GM23338 (cell line): ENCODE results near the gene SHANK1. TPM values are rescaled to one million over a fixed set of nuclear protein-coding genes. Genes with fewer than 3 reads are reported as not detected.

Source experiments
- ATAC-seq: fragments of 200-7000 bp; cut with Tn5 transposase; 3 replicates; pipeline ENCODE4 v1.9.1; 2020
- DNase-seq: peaks from one replicate; pipeline ENCODE4 v3.0.0-alpha.2; 2015; ENCODE audit warnings: low spot score
- H2AFZ ChIP-seq: fragments of 200-600 bp; sonication (generic); 2 replicates; pipeline ENCODE4 v1.8.0; 2016; ENCODE audit warnings: antibody characterized with exemption, mild to moderate bottlenecking, moderate library complexity
- H3F3A ChIP-seq: fragments of 200-600 bp; sonication (generic); replicated peaks from 2 replicates; pipeline ENCODE4 v1.8.0; 2017; ENCODE audit warnings: antibody characterized with exemption, mixed run types, low read depth
- H3K27ac ChIP-seq: fragments of 200-600 bp; sonication (generic); 2 replicates; pipeline ENCODE4 v1.6.1; 2016; ENCODE audit warnings: low read depth
- H3K27me3 ChIP-seq: fragments of 200-600 bp; sonication (generic); 2 replicates; pipeline ENCODE4 v1.8.0; 2016; ENCODE audit warnings: mild to moderate bottlenecking, mixed run types, moderate library complexity; ENCODE audit not compliant: insufficient read depth
- H3K36me3 ChIP-seq: fragments of 200-600 bp; sonication (generic); 2 replicates; pipeline ENCODE4 v1.8.0; 2016; ENCODE audit warnings: mild to moderate bottlenecking; ENCODE audit not compliant: insufficient read depth
- H3K4me1 ChIP-seq: fragments of 200-600 bp; sonication (generic); 2 replicates; pipeline ENCODE4 v1.8.0; 2016; ENCODE audit warnings: mild to moderate bottlenecking, moderate library complexity; ENCODE audit not compliant: insufficient read depth
- H3K4me2 ChIP-seq: fragments of 200-600 bp; sonication (generic); 2 replicates; pipeline ENCODE4 v1.7.1; 2017; ENCODE audit warnings: mixed run types
- H3K4me3 ChIP-seq: fragments of 200-600 bp; sonication (generic); 2 replicates; pipeline ENCODE4 v1.6.1; 2016; ENCODE audit warnings: mixed run types
- H3K79me2 ChIP-seq: fragments of 200-600 bp; sonication (generic); replicated peaks from 2 replicates; pipeline ENCODE4 v1.8.0; 2017; ENCODE audit warnings: mild to moderate bottlenecking; ENCODE audit not compliant: insufficient read depth
- H3K9me2 ChIP-seq: fragments of 200-600 bp; sonication (generic); 2 replicates; pipeline ENCODE4 v1.8.0; 2017; ENCODE audit not compliant: insufficient read depth
- H4K20me1 ChIP-seq: fragments of 200-600 bp; sonication (generic); replicated peaks from 2 replicates; pipeline ENCODE4 v1.8.0; 2017; ENCODE audit warnings: mild to moderate bottlenecking; ENCODE audit not compliant: insufficient read depth
- H3K27ac Mint-ChIP-seq: 2 replicates; pipeline ENCODE4 v1.8.0; 2020; ENCODE audit warnings: inconsistent platforms, mild to moderate bottlenecking, moderate library complexity, mixed read lengths
- H3K27me3 Mint-ChIP-seq: 3 replicates; pipeline ENCODE4 v1.8.0; 2022; ENCODE audit warnings: low read depth, mild to moderate bottlenecking, moderate library complexity, mixed read lengths, inconsistent platforms; ENCODE audit not compliant: insufficient read depth, poor library complexity
- H3K36me3 Mint-ChIP-seq: 3 replicates; pipeline ENCODE4 v1.8.0; 2021; ENCODE audit warnings: low read depth, mild to moderate bottlenecking, inconsistent platforms, moderate library complexity, mixed read lengths
- H3K4me1 Mint-ChIP-seq: 3 replicates; pipeline ENCODE4 v1.8.0; 2020; ENCODE audit warnings: mild to moderate bottlenecking, inconsistent platforms, mixed read lengths
- H3K4me3 Mint-ChIP-seq: 3 replicates; pipeline ENCODE4 v1.8.0; 2021; ENCODE audit warnings: moderate library complexity, mild to moderate bottlenecking, inconsistent platforms, mixed read lengths
- H3K9me3 Mint-ChIP-seq: 3 replicates; pipeline ENCODE4 v1.8.0; 2020; ENCODE audit warnings: moderate library complexity, mild to moderate bottlenecking, inconsistent platforms, mixed read lengths
- CREB1 ChIP-seq: fragments of 250-450 bp; sonication (Bioruptor Pico); IDR thresholded peaks from 2 replicates; pipeline ENCODE4 v1.5.0; 2020; ENCODE audit warnings: low read depth, mild to moderate bottlenecking, moderate library complexity
- EZH2 ChIP-seq: fragments of 200-600 bp; sonication (generic); IDR thresholded peaks from one replicate; pipeline ENCODE4 v1.8.0; 2017; ENCODE audit warnings: antibody characterized with exemption, mild to moderate bottlenecking, low read depth; ENCODE audit not compliant: unreplicated experiment
- EZH2phosphoT487 ChIP-seq: fragments of 200-600 bp; sonication (generic); IDR thresholded peaks from one replicate; pipeline ENCODE4 v1.8.1; 2018; ENCODE audit warnings: antibody characterized with exemption; ENCODE audit not compliant: unreplicated experiment
- JUNB ChIP-seq: IDR thresholded peaks from one replicate; pipeline ENCODE4 v1.6.1; 2016; ENCODE audit warnings: antibody characterized with exemption; ENCODE audit not compliant: unreplicated experiment
- NANOG ChIP-seq: IDR thresholded peaks from 2 replicates; pipeline ENCODE4 v1.6.1; 2016; ENCODE audit warnings: antibody characterized with exemption, borderline replicate concordance
- POLR2AphosphoS5 ChIP-seq: IDR thresholded peaks from 2 replicates; pipeline ENCODE4 v1.6.1; 2016; ENCODE audit warnings: antibody characterized with exemption, low read depth
- STAT1 ChIP-seq: IDR thresholded peaks from one replicate; pipeline ENCODE4 v1.6.1; 2016; ENCODE audit warnings: antibody characterized with exemption; ENCODE audit not compliant: unreplicated experiment
- ZNF114 ChIP-seq: fragments of 250-450 bp; sonication (Bioruptor Pico); IDR thresholded peaks from 2 replicates; pipeline ENCODE4 v1.5.0; 2020; ENCODE audit warnings: mild to moderate bottlenecking, moderate library complexity
- ZNF331 ChIP-seq: fragments of 250-450 bp; sonication (Bioruptor Pico); IDR thresholded peaks from 2 replicates; pipeline ENCODE4 v1.5.0; 2020; ENCODE audit warnings: low read depth, mild to moderate bottlenecking, moderate library complexity
- polyA plus RNA-seq: library from polyadenylated mRNA; unstranded; fragments of >200 nt; fragmentation: Nextera tagmentation; extraction: Ambion mirVana; gene quantifications from 2 replicates; pipeline ENCODE4 v1.2.1, GENCODE V29; 2016
- total RNA-seq: library from RNA; depleted of rRNA; stranded (reverse); fragments of >200 nt; shearing (Covaris generic); gene quantifications from 2 replicates; pipeline ENCODE4 v1.2.3, GENCODE V29; 2014
- TF ChIP-seq, protein P1 (sequence below), 2 experiments: fragments of 200-600 bp in 1 of 2; sonication (generic) in 1 of 2; conservative IDR thresholded peaks; 2 replicates each; pipeline versions ENCODE4 v1.5.1 to v1.6.1; 2016 to 2017; ENCODE audit warnings: antibody characterized with exemption in 2 of 2, low read depth in 2 of 2, mild to moderate bottlenecking in 2 of 2, moderate library complexity in 1 of 2
- TF ChIP-seq, protein P2 (sequence below): IDR thresholded peaks from one replicate; pipeline ENCODE4 v1.6.1; 2018; ENCODE audit warnings: antibody characterized with exemption; ENCODE audit not compliant: unreplicated experiment
- TF ChIP-seq, protein P3 (sequence below): fragments of 250-450 bp; sonication (Bioruptor Pico); IDR thresholded peaks from 2 replicates; pipeline ENCODE4 v1.5.0; 2020; ENCODE audit warnings: mild to moderate bottlenecking, moderate library complexity
- TF ChIP-seq, protein P4 (sequence below): IDR thresholded peaks from 2 replicates; pipeline ENCODE4 v1.6.1; 2016; ENCODE audit warnings: antibody characterized with exemption

SHANK1 gene
- total and polyA plus RNA-seq, 2 experiments from 2014 or later, result 0.23 to 4.1 TPM

DNA sequence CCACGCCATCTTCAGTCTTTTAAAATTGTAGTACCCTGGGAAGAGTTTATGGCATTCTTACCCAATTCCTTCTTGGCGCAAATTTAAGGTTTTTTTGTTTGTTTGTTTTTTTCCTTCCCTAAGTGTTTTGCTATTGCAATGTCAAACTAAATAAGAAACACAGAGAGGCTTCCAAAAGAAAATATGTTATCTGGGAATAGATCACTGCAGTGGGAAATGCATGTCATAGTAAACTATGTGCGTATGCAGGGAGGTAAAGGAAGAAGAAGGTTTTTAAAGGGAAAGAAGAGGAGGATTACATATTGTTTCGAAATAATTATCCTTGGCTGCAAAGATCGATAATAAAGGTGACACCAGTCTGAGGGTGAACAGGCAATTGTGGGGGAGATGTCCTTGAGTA is 16.7 kb upstream of the SHANK1 start:
- Histone ChIP-seq H3K36me3 (no peaks in the 10 kb centered on the region), H2AFZ (peak overlapping the region; percentile 72; the same call in 1 of the 2 replicates), H3K27me3 (no peaks in the 10 kb centered on the region), H3K27ac (no peak overlapping the region), H4K20me1 (no peaks in the 10 kb centered on the region), H3K79me2 (no peaks in the 10 kb centered on the region), H3K9me2 (no peaks in the 10 kb centered on the region), H3K4me2 (no peak overlapping the region), H3K4me1 (no peaks in the 10 kb centered on the region), H3F3A (no peaks in the 10 kb centered on the region), H3K4me3 (no peak overlapping the region)
- peaks cover 100% of the 10 kb centered on the region for H3K9me3 Mint-ChIP-seq
- ATAC-seq (no peak), DNase-seq (no peak)
- peaks cover 54% of the 10 kb centered on the region for H3K36me3 Mint-ChIP-seq
- TF ChIP-seq STAT1, result no peak
- no peak for TF ChIP-seq ZNF114 (CRISPR knock-in tag)
- TF ChIP-seq NANOG, result no peak
- TF ChIP-seq CREB1 (CRISPR knock-in tag), result no peak
- TF ChIP-seq EZH2, result no peak
- TF ChIP-seq, protein P1, sequence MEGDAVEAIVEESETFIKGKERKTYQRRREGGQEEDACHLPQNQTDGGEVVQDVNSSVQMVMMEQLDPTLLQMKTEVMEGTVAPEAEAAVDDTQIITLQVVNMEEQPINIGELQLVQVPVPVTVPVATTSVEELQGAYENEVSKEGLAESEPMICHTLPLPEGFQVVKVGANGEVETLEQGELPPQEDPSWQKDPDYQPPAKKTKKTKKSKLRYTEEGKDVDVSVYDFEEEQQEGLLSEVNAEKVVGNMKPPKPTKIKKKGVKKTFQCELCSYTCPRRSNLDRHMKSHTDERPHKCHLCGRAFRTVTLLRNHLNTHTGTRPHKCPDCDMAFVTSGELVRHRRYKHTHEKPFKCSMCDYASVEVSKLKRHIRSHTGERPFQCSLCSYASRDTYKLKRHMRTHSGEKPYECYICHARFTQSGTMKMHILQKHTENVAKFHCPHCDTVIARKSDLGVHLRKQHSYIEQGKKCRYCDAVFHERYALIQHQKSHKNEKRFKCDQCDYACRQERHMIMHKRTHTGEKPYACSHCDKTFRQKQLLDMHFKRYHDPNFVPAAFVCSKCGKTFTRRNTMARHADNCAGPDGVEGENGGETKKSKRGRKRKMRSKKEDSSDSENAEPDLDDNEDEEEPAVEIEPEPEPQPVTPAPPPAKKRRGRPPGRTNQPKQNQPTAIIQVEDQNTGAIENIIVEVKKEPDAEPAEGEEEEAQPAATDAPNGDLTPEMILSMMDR (conservative IDR thresholded peaks at IDR 0.05; ENCODE audit: low read depth in 2 of 2), result no peak
- TF ChIP-seq, protein P2, sequence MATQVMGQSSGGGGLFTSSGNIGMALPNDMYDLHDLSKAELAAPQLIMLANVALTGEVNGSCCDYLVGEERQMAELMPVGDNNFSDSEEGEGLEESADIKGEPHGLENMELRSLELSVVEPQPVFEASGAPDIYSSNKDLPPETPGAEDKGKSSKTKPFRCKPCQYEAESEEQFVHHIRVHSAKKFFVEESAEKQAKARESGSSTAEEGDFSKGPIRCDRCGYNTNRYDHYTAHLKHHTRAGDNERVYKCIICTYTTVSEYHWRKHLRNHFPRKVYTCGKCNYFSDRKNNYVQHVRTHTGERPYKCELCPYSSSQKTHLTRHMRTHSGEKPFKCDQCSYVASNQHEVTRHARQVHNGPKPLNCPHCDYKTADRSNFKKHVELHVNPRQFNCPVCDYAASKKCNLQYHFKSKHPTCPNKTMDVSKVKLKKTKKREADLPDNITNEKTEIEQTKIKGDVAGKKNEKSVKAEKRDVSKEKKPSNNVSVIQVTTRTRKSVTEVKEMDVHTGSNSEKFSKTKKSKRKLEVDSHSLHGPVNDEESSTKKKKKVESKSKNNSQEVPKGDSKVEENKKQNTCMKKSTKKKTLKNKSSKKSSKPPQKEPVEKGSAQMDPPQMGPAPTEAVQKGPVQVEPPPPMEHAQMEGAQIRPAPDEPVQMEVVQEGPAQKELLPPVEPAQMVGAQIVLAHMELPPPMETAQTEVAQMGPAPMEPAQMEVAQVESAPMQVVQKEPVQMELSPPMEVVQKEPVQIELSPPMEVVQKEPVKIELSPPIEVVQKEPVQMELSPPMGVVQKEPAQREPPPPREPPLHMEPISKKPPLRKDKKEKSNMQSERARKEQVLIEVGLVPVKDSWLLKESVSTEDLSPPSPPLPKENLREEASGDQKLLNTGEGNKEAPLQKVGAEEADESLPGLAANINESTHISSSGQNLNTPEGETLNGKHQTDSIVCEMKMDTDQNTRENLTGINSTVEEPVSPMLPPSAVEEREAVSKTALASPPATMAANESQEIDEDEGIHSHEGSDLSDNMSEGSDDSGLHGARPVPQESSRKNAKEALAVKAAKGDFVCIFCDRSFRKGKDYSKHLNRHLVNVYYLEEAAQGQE, result no peak
- TF ChIP-seq, protein P3, sequence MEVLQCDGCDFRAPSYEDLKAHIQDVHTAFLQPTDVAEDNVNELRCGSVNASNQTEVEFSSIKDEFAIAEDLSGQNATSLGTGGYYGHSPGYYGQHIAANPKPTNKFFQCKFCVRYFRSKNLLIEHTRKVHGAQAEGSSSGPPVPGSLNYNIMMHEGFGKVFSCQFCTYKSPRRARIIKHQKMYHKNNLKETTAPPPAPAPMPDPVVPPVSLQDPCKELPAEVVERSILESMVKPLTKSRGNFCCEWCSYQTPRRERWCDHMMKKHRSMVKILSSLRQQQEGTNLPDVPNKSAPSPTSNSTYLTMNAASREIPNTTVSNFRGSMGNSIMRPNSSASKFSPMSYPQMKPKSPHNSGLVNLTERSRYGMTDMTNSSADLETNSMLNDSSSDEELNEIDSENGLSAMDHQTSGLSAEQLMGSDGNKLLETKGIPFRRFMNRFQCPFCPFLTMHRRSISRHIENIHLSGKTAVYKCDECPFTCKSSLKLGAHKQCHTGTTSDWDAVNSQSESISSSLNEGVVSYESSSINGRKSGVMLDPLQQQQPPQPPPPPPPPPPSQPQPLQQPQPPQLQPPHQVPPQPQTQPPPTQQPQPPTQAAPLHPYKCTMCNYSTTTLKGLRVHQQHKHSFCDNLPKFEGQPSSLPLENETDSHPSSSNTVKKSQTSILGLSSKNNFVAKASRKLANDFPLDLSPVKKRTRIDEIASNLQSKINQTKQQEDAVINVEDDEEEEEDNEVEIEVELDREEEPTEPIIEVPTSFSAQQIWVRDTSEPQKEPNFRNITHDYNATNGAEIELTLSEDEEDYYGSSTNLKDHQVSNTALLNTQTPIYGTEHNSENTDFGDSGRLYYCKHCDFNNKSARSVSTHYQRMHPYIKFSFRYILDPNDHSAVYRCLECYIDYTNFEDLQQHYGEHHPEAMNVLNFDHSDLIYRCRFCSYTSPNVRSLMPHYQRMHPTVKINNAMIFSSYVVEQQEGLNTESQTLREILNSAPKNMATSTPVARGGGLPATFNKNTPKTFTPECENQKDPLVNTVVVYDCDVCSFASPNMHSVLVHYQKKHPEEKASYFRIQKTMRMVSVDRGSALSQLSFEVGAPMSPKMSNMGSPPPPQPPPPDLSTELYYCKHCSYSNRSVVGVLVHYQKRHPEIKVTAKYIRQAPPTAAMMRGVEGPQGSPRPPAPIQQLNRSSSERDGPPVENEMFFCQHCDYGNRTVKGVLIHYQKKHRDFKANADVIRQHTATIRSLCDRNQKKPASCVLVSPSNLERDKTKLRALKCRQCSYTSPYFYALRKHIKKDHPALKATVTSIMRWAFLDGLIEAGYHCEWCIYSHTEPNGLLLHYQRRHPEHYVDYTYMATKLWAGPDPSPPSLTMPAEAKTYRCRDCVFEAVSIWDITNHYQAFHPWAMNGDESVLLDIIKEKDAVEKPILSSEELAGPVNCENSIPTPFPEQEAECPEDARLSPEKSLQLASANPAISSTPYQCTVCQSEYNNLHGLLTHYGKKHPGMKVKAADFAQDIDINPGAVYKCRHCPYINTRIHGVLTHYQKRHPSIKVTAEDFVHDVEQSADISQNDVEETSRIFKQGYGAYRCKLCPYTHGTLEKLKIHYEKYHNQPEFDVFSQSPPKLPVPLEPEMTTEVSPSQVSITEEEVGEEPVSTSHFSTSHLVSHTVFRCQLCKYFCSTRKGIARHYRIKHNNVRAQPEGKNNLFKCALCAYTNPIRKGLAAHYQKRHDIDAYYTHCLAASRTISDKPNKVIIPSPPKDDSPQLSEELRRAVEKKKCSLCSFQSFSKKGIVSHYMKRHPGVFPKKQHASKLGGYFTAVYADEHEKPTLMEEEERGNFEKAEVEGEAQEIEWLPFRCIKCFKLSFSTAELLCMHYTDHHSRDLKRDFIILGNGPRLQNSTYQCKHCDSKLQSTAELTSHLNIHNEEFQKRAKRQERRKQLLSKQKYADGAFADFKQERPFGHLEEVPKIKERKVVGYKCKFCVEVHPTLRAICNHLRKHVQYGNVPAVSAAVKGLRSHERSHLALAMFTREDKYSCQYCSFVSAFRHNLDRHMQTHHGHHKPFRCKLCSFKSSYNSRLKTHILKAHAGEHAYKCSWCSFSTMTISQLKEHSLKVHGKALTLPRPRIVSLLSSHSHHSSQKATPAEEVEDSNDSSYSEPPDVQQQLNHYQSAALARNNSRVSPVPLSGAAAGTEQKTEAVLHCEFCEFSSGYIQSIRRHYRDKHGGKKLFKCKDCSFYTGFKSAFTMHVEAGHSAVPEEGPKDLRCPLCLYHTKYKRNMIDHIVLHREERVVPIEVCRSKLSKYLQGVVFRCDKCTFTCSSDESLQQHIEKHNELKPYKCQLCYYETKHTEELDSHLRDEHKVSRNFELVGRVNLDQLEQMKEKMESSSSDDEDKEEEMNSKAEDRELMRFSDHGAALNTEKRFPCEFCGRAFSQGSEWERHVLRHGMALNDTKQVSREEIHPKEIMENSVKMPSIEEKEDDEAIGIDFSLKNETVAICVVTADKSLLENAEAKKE (CRISPR knock-in tag), result no peak
- no peak for TF ChIP-seq EZH2phosphoT487
- no peak for TF ChIP-seq POLR2AphosphoS5
- TF ChIP-seq JUNB, result no peak
- TF ChIP-seq, protein P4, sequence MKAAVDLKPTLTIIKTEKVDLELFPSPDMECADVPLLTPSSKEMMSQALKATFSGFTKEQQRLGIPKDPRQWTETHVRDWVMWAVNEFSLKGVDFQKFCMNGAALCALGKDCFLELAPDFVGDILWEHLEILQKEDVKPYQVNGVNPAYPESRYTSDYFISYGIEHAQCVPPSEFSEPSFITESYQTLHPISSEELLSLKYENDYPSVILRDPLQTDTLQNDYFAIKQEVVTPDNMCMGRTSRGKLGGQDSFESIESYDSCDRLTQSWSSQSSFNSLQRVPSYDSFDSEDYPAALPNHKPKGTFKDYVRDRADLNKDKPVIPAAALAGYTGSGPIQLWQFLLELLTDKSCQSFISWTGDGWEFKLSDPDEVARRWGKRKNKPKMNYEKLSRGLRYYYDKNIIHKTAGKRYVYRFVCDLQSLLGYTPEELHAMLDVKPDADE, result no peak
- TF ChIP-seq ZNF331 (CRISPR knock-in tag), result no peak
- H3K27me3 Mint-ChIP-seq, result peaks cover 2% of the 10 kb centered on the region
- no peaks in the 10 kb centered on the region for H3K4me1 Mint-ChIP-seq
- no peak overlapping the region for H3K27ac Mint-ChIP-seq
- H3K4me3 Mint-ChIP-seq, result no peak overlapping the region
